ENCODE data around the gene GPR78.

DNA sequence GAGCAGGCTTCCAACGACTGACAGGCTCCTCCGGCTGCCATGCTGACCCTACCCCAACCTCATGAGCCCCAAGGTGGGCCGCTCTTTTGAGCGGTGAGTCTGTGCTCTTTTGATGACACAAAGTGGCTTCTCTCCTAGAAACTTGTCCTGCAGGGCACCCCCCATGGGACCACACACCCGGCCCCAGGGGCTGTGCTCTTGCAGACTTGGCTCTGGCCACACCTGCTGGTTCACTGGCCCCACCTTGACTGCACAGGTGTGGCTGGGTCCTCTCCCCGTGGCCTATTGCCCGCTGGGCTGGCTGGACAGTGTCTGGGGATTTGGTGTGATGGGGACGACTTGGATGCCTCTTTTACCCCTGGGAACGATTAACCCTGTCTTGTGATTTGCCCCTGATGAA is 10.9 kb downstream of the GPR78 start:
- TF ChIP-seq CTCF (conservative IDR thresholded peaks at IDR 0.05 in 1 of 2, IDR thresholded peaks at IDR 0.05 in 1 of 2; ENCODE audit: low read depth in 1 of 2, low read length in 2 of 2) (no peak), EZH2 (IDR thresholded peaks at IDR 0.05; ENCODE audit: low read length, missing control alignments) (no peak)

Measured in fibroblast of lung (primary cell).